ENCODE results near the gene DTX3. TPM values are rescaled to one million over a fixed set of nuclear protein-coding genes. Genes with fewer than 3 reads are reported as not detected.
"Not testable (repeated sequence)": the region's sequence is repeated elsewhere in the genome, so short reads cannot be mapped to it uniquely, and the experiment has no call there.

Gene DTX3
- total RNA-seq (2022) (23.1 and 25.9 TPM in 2 replicates), Bru-seq, nascent RNA (percentile 56 among the genes with signal in this experiment), BruChase-seq, experiment 1, labeled RNA remaining after a 6-hour chase (percentile 73 among the genes with signal in this experiment), BruChase-seq, experiment 2, labeled RNA remaining after a 2-hour chase (percentile 69 among the genes with signal in this experiment)
- long read RNA-seq, partial matches to known transcripts, result 0 of 1 reads
- long read RNA-seq, other reads (novel, unspliced or antisense), result 1 of 1 reads

GRCh38 chr12:57604454-57604991, at the start of gene DTX3:
Gene DTX3 (plus strand): TSS chr12:57604824. CDS start chr12:57606518, 1,694 bp downstream.
- CTCF ChIA-PET, result interaction anchor here (0.9 kb wide), 1 partner anchor 21 kb away, joined by 3 read pairs; no protein-coding TSS in a partner anchor
- peak within 1 kb of the TSS; percentile 67 for H3K4me3 Mint-ChIP-seq (ENCODE audit: low read depth, unreplicated experiment)

GRCh38 chr12:57554897-57555296, 49.7 kb upstream of the DTX3 start:
- DNase-seq, result no peak
- Mint-ChIP-seq H3K27ac (ENCODE audit: unreplicated experiment) (no peak overlapping the region), H3K27me3 (ENCODE audit: unreplicated experiment) (peaks cover 52% of the 10 kb centered on the region), H3K9me3 (ENCODE audit: low read depth, unreplicated experiment) (no peaks in the 10 kb centered on the region), H3K36me3 (ENCODE audit: insufficient read depth, unreplicated experiment) (no peaks in the 10 kb centered on the region), H3K4me1 (ENCODE audit: low read depth, unreplicated experiment) (peaks cover 7% of the 10 kb centered on the region), H3K4me3 (ENCODE audit: low read depth, unreplicated experiment) (no peak overlapping the region)
- CTCF ChIA-PET, result no interaction called here
- TF ChIP-seq CTCF (IDR thresholded peaks at IDR 0.05; ENCODE audit: unreplicated experiment), result no peak
- intact Hi-C loops (cut with micrococcal nuclease; ENCODE audit: unreplicated experiment), result no loop called here
- BruUV-seq (replicated peaks), result no TSS peak

More at GRCh38 chr12:57604454-57604991, at the start of gene DTX3:
- Mint-ChIP-seq H3K27me3 (ENCODE audit: unreplicated experiment) (no peaks in the 10 kb centered on the region), H3K4me1 (ENCODE audit: low read depth, unreplicated experiment) (peaks cover 8% of the 10 kb centered on the region), H3K27ac (ENCODE audit: unreplicated experiment) (peak within 1 kb of the TSS; percentile 48), H3K36me3 (ENCODE audit: insufficient read depth, unreplicated experiment) (peaks cover 29% of the 10 kb centered on the region), H3K9me3 (ENCODE audit: low read depth, unreplicated experiment) (no peaks in the 10 kb centered on the region)
- no peak for TF ChIP-seq CTCF (IDR thresholded peaks at IDR 0.05; ENCODE audit: unreplicated experiment)
- peak; percentile 36 for DNase-seq
- no TSS peak for BruUV-seq (replicated peaks)
- intact Hi-C loops (cut with micrococcal nuclease; ENCODE audit: unreplicated experiment), result no loop called here

DNA sequence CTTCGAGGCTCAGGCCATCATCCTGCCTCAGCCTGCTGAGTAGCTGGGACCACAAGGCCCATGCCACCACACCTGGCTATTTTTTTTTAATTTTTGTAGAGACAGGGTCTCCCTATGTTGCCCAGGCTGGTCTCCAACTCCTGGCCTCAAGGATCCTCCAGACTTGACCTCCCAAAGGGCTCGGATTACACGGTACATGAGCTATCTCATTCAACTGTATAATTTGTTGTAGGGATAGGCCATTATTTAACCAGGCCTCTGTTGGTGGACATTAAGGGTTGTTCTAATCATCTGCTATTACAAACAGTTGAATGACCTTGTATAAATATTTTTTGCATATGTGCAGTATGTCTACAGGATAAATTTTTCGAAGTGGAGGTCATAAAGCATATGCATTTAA, 45.8 kb upstream of the DTX3 start:
- no TSS peak for BruUV-seq (replicated peaks)
- peaks cover 32% of the 10 kb centered on the region for H3K27me3 Mint-ChIP-seq (ENCODE audit: unreplicated experiment)
- intact Hi-C loops (cut with micrococcal nuclease; ENCODE audit: unreplicated experiment), result no loop called here
- H3K4me1 Mint-ChIP-seq (ENCODE audit: low read depth, unreplicated experiment), result peaks cover 7% of the 10 kb centered on the region
- H3K36me3 Mint-ChIP-seq (ENCODE audit: insufficient read depth, unreplicated experiment), result no peaks in the 10 kb centered on the region
- no peak overlapping the region for H3K27ac Mint-ChIP-seq (ENCODE audit: unreplicated experiment)
- CTCF ChIA-PET, result no interaction called here
- no peak overlapping the region for H3K4me3 Mint-ChIP-seq (ENCODE audit: low read depth, unreplicated experiment)
- no peak for TF ChIP-seq CTCF (IDR thresholded peaks at IDR 0.05; ENCODE audit: unreplicated experiment)
- DNase-seq, result no peak
- no peaks in the 10 kb centered on the region for H3K9me3 Mint-ChIP-seq (ENCODE audit: low read depth, unreplicated experiment)

- TF ChIP-seq CTCF (IDR thresholded peaks at IDR 0.05; ENCODE audit: unreplicated experiment), result no peak
- CTCF ChIA-PET, result no interaction called here
- intact Hi-C loops (cut with micrococcal nuclease; ENCODE audit: unreplicated experiment), result no loop called here
- Mint-ChIP-seq H3K4me3 (ENCODE audit: low read depth, unreplicated experiment) (no peak overlapping the region), H3K27me3 (ENCODE audit: unreplicated experiment) (peaks cover 35% of the 10 kb centered on the region), H3K9me3 (ENCODE audit: low read depth, unreplicated experiment) (no peaks in the 10 kb centered on the region), H3K36me3 (ENCODE audit: insufficient read depth, unreplicated experiment) (no peaks in the 10 kb centered on the region), H3K4me1 (ENCODE audit: low read depth, unreplicated experiment) (peaks cover 7% of the 10 kb centered on the region), H3K27ac (ENCODE audit: unreplicated experiment) (no peak overlapping the region)
- no peak for DNase-seq
- no TSS peak for BruUV-seq (replicated peaks)
These were observed 44.1 kb upstream of the DTX3 start for GRCh38 chr12:57560516-57560915.

DNA sequence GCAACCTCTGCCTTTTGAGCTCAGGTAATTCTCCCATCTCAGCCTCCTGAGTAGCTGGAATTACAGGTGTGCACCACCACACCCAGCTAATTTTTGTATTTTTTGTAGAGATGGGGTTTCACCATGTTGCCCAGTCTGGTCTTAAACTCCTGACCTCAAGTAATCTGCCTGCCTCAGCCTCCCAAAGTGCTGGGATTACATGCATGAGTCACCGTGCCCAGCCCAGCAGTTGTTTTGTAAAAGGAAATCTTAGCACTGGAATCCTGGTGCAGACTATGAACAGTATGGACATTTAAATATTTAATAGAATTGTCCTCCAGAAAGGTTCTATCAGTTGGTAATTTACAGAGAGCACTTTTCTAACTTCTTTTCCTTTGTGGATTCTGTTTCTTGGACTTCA, 43.5 kb upstream of the DTX3 start:
- H3K27ac Mint-ChIP-seq (ENCODE audit: unreplicated experiment); H3K4me1 Mint-ChIP-seq (ENCODE audit: low read depth, unreplicated experiment); BruUV-seq (replicated peaks); H3K4me3 Mint-ChIP-seq (ENCODE audit: low read depth, unreplicated experiment); CTCF ChIA-PET; intact Hi-C loops (cut with micrococcal nuclease; ENCODE audit: unreplicated experiment); H3K9me3 Mint-ChIP-seq (ENCODE audit: low read depth, unreplicated experiment); H3K36me3 Mint-ChIP-seq (ENCODE audit: insufficient read depth, unreplicated experiment); DNase-seq: not testable (repeated sequence)
- H3K27me3 Mint-ChIP-seq (ENCODE audit: unreplicated experiment), result peaks cover 35% of the 10 kb centered on the region

Measured in Calu3 (cell line).